WTC11 (cell line): Measurements from ENCODE around the gene USE1. TPM values are rescaled to one million over a fixed set of nuclear protein-coding genes. Genes with fewer than 3 reads are reported as not detected.

Experiments
- ATAC-seq: fragments of 200-7000 bp; cut with Tn5 transposase; 2 replicates; pipeline ENCODE4 v1.10.0; 2021; ENCODE audit warnings: mild to moderate bottlenecking, moderate library complexity
- CTCF ChIA-PET: fragments of 300-600 bp; sonication (Branson Sonifier 250); formaldehyde crosslinking; loops from one replicate; lab custom pipeline; 2021; ENCODE audit warnings: antibody characterized with exemption; lab: Charles Lee
- POLR2A ChIA-PET: fragments of 350-600 bp; sonication (Branson Sonifier 250); formaldehyde crosslinking; loops from one replicate; lab custom pipeline; 2021; ENCODE audit warnings: antibody characterized with exemption; lab: Charles Lee
- DNase-seq: peaks from one replicate; pipeline ENCODE4 v3.0.0; 2021; ENCODE audit warnings: low spot score
- H3K27ac Mint-ChIP-seq: 2 replicates; pipeline ENCODE4 v1.8.0; 2021; ENCODE audit warnings: mixed read lengths
- H3K27me3 Mint-ChIP-seq: 2 replicates; pipeline ENCODE4 v1.8.0; 2021; ENCODE audit warnings: low read depth, mild to moderate bottlenecking, moderate library complexity, mixed read lengths
- H3K36me3 Mint-ChIP-seq: 2 replicates; pipeline ENCODE4 v1.8.0; 2021; ENCODE audit warnings: mixed read lengths
- H3K4me1 Mint-ChIP-seq: 2 replicates; pipeline ENCODE4 v1.8.0; 2022; ENCODE audit warnings: mixed read lengths
- H3K4me3 Mint-ChIP-seq: 2 replicates; pipeline ENCODE4 v1.8.0; 2021; ENCODE audit warnings: mild to moderate bottlenecking, moderate library complexity, mixed read lengths
- H3K9me3 Mint-ChIP-seq: 2 replicates; pipeline ENCODE4 v1.8.0; 2021; ENCODE audit warnings: mixed read lengths
- ATF1 ChIP-seq: sonication (generic); formaldehyde crosslinking; IDR thresholded peaks from 2 replicates; pipeline ENCODE4 v1.8.1; 2023; ENCODE audit warnings: mild to moderate bottlenecking, moderate library complexity, missing genetic modification reagents
- KAT7 ChIP-seq: sonication (generic); formaldehyde crosslinking; IDR thresholded peaks from 2 replicates; pipeline ENCODE4 v1.8.1; 2023; ENCODE audit warnings: missing genetic modification reagents, mild to moderate bottlenecking, borderline replicate concordance
- RORB ChIP-seq: fragments of 250-450 bp; sonication (Bioruptor Pico); IDR thresholded peaks from 2 replicates; pipeline ENCODE4 v1.9.0; 2021; ENCODE audit warnings: mild to moderate bottlenecking
- SMAD3 ChIP-seq: sonication (generic); formaldehyde crosslinking; IDR thresholded peaks from 2 replicates; pipeline ENCODE4 v1.8.0; 2022; ENCODE audit warnings: missing genetic modification reagents, mild to moderate bottlenecking, borderline replicate concordance
- TEAD4 ChIP-seq: sonication (generic); formaldehyde crosslinking; IDR thresholded peaks from 2 replicates; pipeline ENCODE4 v1.8.0; 2022; ENCODE audit warnings: mild to moderate bottlenecking, missing genetic modification reagents
- total RNA-seq: library from RNA; stranded (reverse); gene quantifications from 3 replicates; pipeline ENCODE4 v1.2.3, GENCODE V29; 2021
- TF ChIP-seq, protein P1 (sequence below): sonication (generic); formaldehyde crosslinking; IDR thresholded peaks from 2 replicates; pipeline ENCODE4 v1.8.0; 2023; ENCODE audit warnings: missing genetic modification reagents, mild to moderate bottlenecking, borderline replicate concordance
- TF ChIP-seq, protein P2 (sequence below): fragments of 250-450 bp; sonication (Bioruptor Pico); conservative IDR thresholded peaks from 2 replicates; pipeline ENCODE4 v1.9.0; 2021; ENCODE audit warnings: mild to moderate bottlenecking
- TF ChIP-seq, protein P3 (sequence below): sonication (generic); formaldehyde crosslinking; IDR thresholded peaks from 2 replicates; pipeline ENCODE4 v1.8.1; 2022; ENCODE audit warnings: missing genetic modification reagents, borderline replicate concordance
- TF ChIP-seq, protein P4 (sequence below): sonication (generic); formaldehyde crosslinking; IDR thresholded peaks from 2 replicates; pipeline ENCODE4 v1.8.1; 2023; ENCODE audit warnings: mild to moderate bottlenecking, missing genetic modification reagents
- TF ChIP-seq, protein P5 (sequence below): sonication (generic); formaldehyde crosslinking; IDR thresholded peaks from 2 replicates; pipeline ENCODE4 v1.8.1; 2022; ENCODE audit warnings: low read depth, missing genetic modification reagents, borderline replicate concordance

The USE1 gene
- total RNA-seq, 1 experiment from 2014 or later: 14.2 TPM

DNA sequence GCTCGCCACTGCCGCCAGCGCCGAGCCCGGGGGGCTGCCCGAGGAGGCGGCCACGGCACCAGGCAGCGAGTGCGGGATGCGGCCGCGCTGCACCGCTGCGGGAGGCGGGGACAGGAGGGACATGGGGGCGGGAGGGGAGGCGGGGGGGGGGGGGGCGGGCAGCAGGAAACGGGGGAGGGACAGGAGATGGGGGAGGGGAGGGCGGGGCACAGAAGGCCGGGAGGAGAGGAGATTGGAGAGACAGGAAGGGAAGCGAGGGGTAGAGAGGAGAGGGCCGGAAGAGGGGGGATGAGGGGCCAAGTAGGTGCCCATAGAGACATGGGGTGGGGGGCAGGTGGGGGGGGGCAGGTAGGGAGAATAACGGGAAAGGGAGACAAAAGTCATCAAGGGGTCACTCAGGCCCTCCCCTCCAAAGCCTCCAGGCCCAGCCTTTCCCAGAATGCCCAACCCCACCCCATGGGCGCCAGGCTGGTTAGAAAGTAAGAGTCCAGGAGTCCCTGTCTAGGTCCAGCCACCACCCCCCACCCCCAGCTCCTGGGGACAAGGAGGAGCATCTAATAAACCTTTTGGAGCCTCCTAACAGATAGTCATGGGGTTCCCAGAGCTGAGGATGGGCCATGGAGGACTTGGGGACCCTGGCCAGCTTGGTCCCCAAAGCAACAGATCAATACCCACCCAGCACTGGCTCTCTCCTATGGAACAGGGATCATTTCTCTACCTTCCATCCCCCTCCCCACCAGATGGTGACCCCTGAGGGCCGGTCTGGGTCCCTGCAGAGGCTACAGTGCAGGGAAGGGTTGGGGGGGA lies 21.0 kb downstream of the USE1 start (continued):
- TF ChIP-seq RORB (CRISPR knock-in tag) (no peak), KAT7 (CRISPR knock-in tag) (0 out of 2 replicates have a peak, but pooled peaks have one; percentile 26), SMAD3 (no peak)
- TF ChIP-seq, protein P1, sequence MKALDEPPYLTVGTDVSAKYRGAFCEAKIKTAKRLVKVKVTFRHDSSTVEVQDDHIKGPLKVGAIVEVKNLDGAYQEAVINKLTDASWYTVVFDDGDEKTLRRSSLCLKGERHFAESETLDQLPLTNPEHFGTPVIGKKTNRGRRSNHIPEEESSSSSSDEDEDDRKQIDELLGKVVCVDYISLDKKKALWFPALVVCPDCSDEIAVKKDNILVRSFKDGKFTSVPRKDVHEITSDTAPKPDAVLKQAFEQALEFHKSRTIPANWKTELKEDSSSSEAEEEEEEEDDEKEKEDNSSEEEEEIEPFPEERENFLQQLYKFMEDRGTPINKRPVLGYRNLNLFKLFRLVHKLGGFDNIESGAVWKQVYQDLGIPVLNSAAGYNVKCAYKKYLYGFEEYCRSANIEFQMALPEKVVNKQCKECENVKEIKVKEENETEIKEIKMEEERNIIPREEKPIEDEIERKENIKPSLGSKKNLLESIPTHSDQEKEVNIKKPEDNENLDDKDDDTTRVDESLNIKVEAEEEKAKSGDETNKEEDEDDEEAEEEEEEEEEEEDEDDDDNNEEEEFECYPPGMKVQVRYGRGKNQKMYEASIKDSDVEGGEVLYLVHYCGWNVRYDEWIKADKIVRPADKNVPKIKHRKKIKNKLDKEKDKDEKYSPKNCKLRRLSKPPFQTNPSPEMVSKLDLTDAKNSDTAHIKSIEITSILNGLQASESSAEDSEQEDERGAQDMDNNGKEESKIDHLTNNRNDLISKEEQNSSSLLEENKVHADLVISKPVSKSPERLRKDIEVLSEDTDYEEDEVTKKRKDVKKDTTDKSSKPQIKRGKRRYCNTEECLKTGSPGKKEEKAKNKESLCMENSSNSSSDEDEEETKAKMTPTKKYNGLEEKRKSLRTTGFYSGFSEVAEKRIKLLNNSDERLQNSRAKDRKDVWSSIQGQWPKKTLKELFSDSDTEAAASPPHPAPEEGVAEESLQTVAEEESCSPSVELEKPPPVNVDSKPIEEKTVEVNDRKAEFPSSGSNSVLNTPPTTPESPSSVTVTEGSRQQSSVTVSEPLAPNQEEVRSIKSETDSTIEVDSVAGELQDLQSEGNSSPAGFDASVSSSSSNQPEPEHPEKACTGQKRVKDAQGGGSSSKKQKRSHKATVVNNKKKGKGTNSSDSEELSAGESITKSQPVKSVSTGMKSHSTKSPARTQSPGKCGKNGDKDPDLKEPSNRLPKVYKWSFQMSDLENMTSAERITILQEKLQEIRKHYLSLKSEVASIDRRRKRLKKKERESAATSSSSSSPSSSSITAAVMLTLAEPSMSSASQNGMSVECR (CRISPR knock-in tag): no peak
- TF ChIP-seq, protein P2, sequence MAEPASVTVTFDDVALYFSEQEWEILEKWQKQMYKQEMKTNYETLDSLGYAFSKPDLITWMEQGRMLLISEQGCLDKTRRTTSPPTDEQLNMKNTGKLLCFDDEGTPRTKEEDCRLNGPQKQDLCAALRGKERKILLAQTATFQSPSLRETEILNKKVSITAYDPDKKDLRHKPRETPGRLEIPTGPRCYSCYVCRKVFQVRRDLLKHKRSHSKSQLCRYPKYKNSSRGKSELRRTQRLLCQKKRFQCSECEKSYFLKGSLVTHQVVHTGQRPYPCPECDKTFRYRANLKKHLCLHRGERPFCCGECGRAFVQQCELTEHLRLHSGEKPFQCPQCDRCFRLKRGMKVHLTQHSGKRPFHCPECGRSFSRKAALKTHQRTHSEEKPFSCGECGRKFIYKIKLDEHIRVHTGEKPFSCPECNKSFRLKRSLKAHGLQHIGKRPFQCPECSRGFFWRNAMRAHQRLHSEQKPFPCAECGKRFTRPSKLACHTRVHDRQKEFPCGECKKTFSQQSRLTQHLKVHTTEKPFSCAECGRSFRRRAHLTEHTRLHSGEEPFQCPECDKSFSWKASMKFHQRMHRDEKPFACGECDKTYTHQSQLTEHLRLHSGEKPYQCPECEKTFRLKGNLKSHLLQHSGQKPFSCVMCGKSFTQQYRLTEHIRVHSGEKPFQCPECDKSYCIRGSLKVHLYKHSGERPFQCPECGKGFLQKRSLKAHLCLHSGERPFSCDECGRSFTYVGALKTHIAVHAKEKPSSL (CRISPR knock-in tag): no peak
- TF ChIP-seq, protein P3, sequence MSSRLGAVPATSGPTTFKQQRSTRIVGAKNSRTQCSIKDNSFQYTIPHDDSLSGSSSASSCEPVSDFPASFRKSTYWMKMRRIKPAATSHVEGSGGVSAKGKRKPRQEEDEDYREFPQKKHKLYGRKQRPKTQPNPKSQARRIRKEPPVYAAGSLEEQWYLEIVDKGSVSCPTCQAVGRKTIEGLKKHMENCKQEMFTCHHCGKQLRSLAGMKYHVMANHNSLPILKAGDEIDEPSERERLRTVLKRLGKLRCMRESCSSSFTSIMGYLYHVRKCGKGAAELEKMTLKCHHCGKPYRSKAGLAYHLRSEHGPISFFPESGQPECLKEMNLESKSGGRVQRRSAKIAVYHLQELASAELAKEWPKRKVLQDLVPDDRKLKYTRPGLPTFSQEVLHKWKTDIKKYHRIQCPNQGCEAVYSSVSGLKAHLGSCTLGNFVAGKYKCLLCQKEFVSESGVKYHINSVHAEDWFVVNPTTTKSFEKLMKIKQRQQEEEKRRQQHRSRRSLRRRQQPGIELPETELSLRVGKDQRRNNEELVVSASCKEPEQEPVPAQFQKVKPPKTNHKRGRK (CRISPR knock-in tag): no peak
- TF ChIP-seq, protein P4, sequence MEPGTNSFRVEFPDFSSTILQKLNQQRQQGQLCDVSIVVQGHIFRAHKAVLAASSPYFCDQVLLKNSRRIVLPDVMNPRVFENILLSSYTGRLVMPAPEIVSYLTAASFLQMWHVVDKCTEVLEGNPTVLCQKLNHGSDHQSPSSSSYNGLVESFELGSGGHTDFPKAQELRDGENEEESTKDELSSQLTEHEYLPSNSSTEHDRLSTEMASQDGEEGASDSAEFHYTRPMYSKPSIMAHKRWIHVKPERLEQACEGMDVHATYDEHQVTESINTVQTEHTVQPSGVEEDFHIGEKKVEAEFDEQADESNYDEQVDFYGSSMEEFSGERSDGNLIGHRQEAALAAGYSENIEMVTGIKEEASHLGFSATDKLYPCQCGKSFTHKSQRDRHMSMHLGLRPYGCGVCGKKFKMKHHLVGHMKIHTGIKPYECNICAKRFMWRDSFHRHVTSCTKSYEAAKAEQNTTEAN (CRISPR knock-in tag): no peak

DNA sequence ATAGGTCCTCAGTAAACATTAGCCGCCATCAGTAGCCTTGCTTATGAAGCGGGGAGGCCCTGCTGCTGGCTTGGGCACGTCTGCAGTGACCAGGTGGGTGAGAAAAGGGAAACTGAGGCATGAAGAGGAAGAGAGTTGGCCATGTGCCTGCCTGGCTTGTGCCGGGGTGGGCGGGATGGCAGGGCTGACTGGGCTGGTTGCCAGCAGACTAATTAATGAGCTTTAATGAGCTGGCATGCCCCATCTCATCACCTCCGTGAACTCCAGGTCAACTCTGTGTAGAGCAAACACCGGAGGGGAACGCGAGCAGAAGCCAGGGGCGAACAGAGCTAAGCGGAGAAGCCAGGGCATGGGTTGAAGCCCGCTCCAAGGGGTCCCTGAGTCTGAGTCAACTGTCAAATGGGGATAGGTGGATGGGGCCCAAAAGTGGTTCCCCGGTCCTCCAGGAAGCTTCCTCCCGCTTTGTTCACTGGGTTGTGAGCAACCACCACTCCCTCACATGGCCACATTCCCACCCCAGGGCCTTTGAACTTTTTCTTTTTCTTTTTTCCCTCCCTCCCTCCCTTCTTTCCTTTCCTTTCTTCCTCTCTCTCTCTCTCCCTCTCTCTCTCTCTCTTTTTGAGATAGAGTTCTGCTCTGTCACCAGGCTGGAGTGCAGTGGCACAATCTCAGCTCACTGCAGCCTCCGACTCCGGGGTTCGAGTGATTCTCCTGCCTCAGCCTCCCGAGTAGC lies 21.8 kb downstream of the USE1 start:
- no peaks in the 10 kb centered on the region for H3K27me3 Mint-ChIP-seq
- ChIA-PET POLR2A (interaction anchor here (1.2 to 2.8 kb wide), 3 partner anchors 8 to 30 kb away, joined by 4 to 9 read pairs (median 8); partner anchors contain the start of genes BABAM1 and OCEL1), CTCF (interaction anchor here (1.0 to 3.2 kb wide), 4 partner anchors 10 to 55 kb away, joined by 3 to 12 read pairs (median 5); partner anchors contain the start of gene USE1)
- no peak for ATAC-seq
- H3K36me3 Mint-ChIP-seq: peaks cover 28% of the 10 kb centered on the region
- H3K4me3 Mint-ChIP-seq: no peak overlapping the region
- H3K9me3 Mint-ChIP-seq: no peaks in the 10 kb centered on the region
- TF ChIP-seq, protein P5, sequence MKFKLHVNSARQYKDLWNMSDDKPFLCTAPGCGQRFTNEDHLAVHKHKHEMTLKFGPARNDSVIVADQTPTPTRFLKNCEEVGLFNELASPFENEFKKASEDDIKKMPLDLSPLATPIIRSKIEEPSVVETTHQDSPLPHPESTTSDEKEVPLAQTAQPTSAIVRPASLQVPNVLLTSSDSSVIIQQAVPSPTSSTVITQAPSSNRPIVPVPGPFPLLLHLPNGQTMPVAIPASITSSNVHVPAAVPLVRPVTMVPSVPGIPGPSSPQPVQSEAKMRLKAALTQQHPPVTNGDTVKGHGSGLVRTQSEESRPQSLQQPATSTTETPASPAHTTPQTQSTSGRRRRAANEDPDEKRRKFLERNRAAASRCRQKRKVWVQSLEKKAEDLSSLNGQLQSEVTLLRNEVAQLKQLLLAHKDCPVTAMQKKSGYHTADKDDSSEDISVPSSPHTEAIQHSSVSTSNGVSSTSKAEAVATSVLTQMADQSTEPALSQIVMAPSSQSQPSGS (CRISPR knock-in tag): no peak
- TF ChIP-seq ATF1 (CRISPR knock-in tag) (no peak), TEAD4 (no peak)
- DNase-seq: no peak
- H3K27ac Mint-ChIP-seq: peak overlapping the region; percentile 78
- H3K4me1 Mint-ChIP-seq: peaks cover 40% of the 10 kb centered on the region
